OCI-LY1 (cell line): ENCODE results near the gene NAA20.

ENCODE experiments used
- H2AFZ ChIP-seq: fragments of 200-600 bp; sonication (generic), shearing (Covaris generic); 2 replicates; pipeline ENCODE4 v1.6.0; 2014; ENCODE audit warnings: antibody characterized with exemption, mild to moderate bottlenecking, low read length
- H3F3A ChIP-seq: fragments of 200-600 bp; sonication (generic), shearing (Covaris generic); 2 replicates; pipeline ENCODE4 v1.6.0; 2014; ENCODE audit warnings: mild to moderate bottlenecking, antibody characterized with exemption, low read length, moderate library complexity; ENCODE audit not compliant: insufficient read depth
- H3K27ac ChIP-seq: fragments of 200-600 bp; sonication (generic); 2 replicates; pipeline ENCODE4 v1.5.1; 2014; ENCODE audit warnings: low read length, mixed run types, mild to moderate bottlenecking, low read depth; ENCODE audit not compliant: poor library complexity, severe bottlenecking
- H3K27me3 ChIP-seq: fragments of 200-600 bp; sonication (generic); 2 replicates; pipeline ENCODE4 v1.6.0; 2014; ENCODE audit warnings: antibody characterized with exemption, mild to moderate bottlenecking, low read length, moderate library complexity; ENCODE audit not compliant: insufficient read depth
- H3K36me3 ChIP-seq: fragments of 200-600 bp; sonication (generic); 2 replicates; pipeline ENCODE4 v1.6.1; 2014; ENCODE audit warnings: mild to moderate bottlenecking, antibody characterized with exemption, low read length, moderate library complexity, mixed read lengths; ENCODE audit not compliant: insufficient read depth
- H3K4me1 ChIP-seq: fragments of 200-600 bp; sonication (generic); 2 replicates; pipeline ENCODE4 v1.5.1; 2014; ENCODE audit warnings: mild to moderate bottlenecking, low read length, moderate library complexity; ENCODE audit not compliant: insufficient read depth, severe bottlenecking
- H3K4me2 ChIP-seq: fragments of 200-600 bp; sonication (generic), shearing (Covaris generic); 2 replicates; pipeline ENCODE4 v1.6.1; 2014; ENCODE audit warnings: low read length
- H3K4me3 ChIP-seq: fragments of 200-600 bp; sonication (generic); 2 replicates; pipeline ENCODE4 v1.5.1; 2014; ENCODE audit warnings: low read length, low read depth, mild to moderate bottlenecking, mixed read lengths; ENCODE audit not compliant: poor library complexity, severe bottlenecking
- H3K79me2 ChIP-seq: fragments of 200-600 bp; shearing (Covaris generic); 2 replicates; pipeline ENCODE4 v1.6.1; 2016; ENCODE audit warnings: mixed run types, low read length, mixed read lengths; ENCODE audit not compliant: insufficient read depth
- H3K9ac ChIP-seq: fragments of 200-600 bp; sonication (generic), shearing (Covaris generic); 2 replicates; pipeline ENCODE4 v1.6.1; 2014; ENCODE audit warnings: mild to moderate bottlenecking, low read length, mixed read lengths
- H3K9me2 ChIP-seq: fragments of 200-600 bp; sonication (generic), shearing (Covaris generic); 2 replicates; pipeline ENCODE4 v1.6.1; 2014; ENCODE audit warnings: low read depth, mild to moderate bottlenecking, low read length, mixed read lengths
- H3K9me3 ChIP-seq: fragments of 200-600 bp; shearing (Covaris generic); 2 replicates; pipeline ENCODE4 v1.6.1; 2014; ENCODE audit warnings: low read length, mixed read lengths
- H4K20me1 ChIP-seq: fragments of 200-600 bp; sonication (generic), shearing (Covaris generic); 2 replicates; pipeline ENCODE4 v1.6.0; 2016; ENCODE audit warnings: mild to moderate bottlenecking, low read length; ENCODE audit not compliant: insufficient read depth
- CTCF ChIP-seq: fragments of 200-600 bp; sonication (generic), shearing (Covaris generic); IDR thresholded peaks from 2 replicates; pipeline ENCODE4 v1.5.1; 2017; ENCODE audit warnings: mild to moderate bottlenecking, antibody characterized with exemption, low read length, moderate library complexity, mixed read lengths
- EZH2 ChIP-seq: fragments of 200-600 bp; sonication (generic), shearing (Covaris generic); IDR thresholded peaks from 2 replicates; pipeline ENCODE4 v1.8.0; 2017; ENCODE audit warnings: borderline replicate concordance, mixed run types, mild to moderate bottlenecking, antibody characterized with exemption, low read length, moderate library complexity, mixed read lengths

Gene NAA20

DNA sequence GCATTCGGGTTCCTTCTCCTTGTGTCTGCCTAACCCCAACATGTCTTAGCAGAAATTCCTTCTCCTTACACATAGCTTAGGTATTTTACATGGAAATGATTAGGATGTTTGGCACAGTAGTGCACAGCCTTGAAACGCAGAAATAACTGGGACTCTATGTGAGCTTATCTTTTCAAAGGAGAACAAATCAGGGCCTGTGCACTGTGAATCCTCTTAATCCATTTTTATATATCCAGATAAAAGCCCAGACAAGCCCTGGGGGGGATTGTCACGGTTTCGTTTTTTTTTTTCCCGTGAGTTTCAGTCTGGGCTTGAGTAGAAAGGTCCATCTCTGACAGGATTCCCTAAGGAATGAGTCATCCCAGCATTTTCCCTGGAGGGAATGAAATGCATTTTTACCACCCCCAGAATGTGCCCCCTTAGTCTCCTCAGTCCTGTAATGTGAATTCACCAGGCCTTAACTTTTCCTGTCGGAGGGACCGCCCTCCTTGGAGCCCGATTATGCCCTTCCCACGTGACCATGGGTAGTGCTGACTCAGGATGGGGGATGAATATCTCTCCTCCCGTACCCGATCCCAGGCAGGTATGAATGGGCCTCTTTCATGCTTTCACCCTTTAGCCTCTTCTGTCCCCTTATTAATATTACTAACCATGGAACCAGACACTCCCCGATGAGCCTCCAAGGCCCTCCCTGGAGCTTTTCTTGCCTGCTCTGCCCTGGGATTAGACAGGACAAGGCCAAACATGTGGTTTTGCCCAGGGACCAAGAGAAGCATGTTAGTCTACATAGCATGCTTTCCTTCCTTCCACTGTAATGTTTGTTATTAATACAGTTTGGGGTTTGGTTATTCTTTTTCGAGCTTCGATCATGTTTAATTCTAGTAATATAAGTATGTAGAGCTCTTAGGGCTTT, 23.9 kb upstream of the NAA20 start:
- H3K4me2 ChIP-seq: no peak overlapping the region
- no peak overlapping the region for H3K4me3 ChIP-seq

GRCh38 chr20:19993958-19994669, 23.0 kb upstream of the NAA20 start:
- H3K79me2 ChIP-seq: no peaks in the 10 kb centered on the region
- H3K9ac ChIP-seq: no peak overlapping the region
- no peak overlapping the region for H3K27ac ChIP-seq
- no peak for TF ChIP-seq EZH2
- no peak for TF ChIP-seq CTCF
- no peaks in the 10 kb centered on the region for H3K4me1 ChIP-seq
- H3K4me3 ChIP-seq: no peak overlapping the region
- H3F3A ChIP-seq: no peaks in the 10 kb centered on the region
- H3K27me3 ChIP-seq: no peaks in the 10 kb centered on the region
- H3K9me2 ChIP-seq: no peaks in the 10 kb centered on the region
- no peak overlapping the region for H2AFZ ChIP-seq
- H3K4me2 ChIP-seq: no peak overlapping the region
- no peaks in the 10 kb centered on the region for H3K36me3 ChIP-seq
- H3K9me3 ChIP-seq: no peaks in the 10 kb centered on the region
- no peaks in the 10 kb centered on the region for H4K20me1 ChIP-seq

More for the DNA sequence above, 23.9 kb upstream of the NAA20 start:
- Histone ChIP-seq H2AFZ (no peak overlapping the region), H3K79me2 (no peaks in the 10 kb centered on the region), H3K36me3 (no peaks in the 10 kb centered on the region), H3K9ac (no peak overlapping the region), H3K27me3 (no peaks in the 10 kb centered on the region), H3F3A (no peaks in the 10 kb centered on the region), H3K9me2 (no peaks in the 10 kb centered on the region), H3K9me3 (no peaks in the 10 kb centered on the region), H3K27ac (no peak overlapping the region), H4K20me1 (no peaks in the 10 kb centered on the region), H3K4me1 (no peaks in the 10 kb centered on the region)
- no peak for TF ChIP-seq EZH2
- TF ChIP-seq CTCF: no peak

DNA sequence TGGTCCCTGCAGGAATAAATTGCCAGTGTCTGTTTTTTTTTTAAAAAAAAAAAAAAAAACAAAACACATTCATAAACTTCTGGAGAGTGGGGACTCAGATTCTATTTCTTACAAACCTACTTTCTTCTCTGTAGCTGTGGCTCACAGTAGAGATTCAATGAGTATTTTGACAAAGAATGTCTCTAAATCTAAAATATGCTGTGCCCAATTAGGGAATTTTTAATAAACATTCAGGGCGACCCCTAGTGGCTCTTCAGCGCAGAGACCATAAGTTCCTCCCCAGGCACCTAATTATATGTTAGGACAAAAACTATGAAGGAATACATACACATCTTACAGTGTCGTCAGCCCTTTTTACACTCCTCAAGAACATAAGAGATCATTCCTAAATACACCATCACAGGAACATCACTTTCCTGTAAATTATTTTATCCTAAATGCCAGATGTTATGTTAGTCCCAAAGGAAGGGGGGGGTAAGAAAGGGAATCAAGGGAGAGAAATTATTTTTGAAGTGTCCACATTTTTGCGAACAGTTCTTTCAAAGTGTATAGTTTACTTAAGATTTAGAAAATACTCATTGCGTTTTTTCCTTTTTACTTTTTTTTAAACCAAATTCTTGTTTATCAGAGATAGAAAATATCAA, 21.8 kb upstream of the NAA20 start:
- H3K4me1 ChIP-seq: no peaks in the 10 kb centered on the region
- H3K9me2 ChIP-seq: no peaks in the 10 kb centered on the region

More for the DNA sequence above, 21.8 kb upstream of the NAA20 start:
- no peaks in the 10 kb centered on the region for H4K20me1 ChIP-seq
- H3K27me3 ChIP-seq: no peaks in the 10 kb centered on the region
- H3K9ac ChIP-seq: no peak overlapping the region
- H3K4me2 ChIP-seq: no peak overlapping the region
- H3K9me3 ChIP-seq: no peaks in the 10 kb centered on the region
- TF ChIP-seq EZH2: no peak
- peak; percentile 84 for TF ChIP-seq CTCF
- no peak overlapping the region for H2AFZ ChIP-seq
- no peaks in the 10 kb centered on the region for H3F3A ChIP-seq
- no peak overlapping the region for H3K27ac ChIP-seq
- no peak overlapping the region for H3K4me3 ChIP-seq
- no peaks in the 10 kb centered on the region for H3K36me3 ChIP-seq
- H3K79me2 ChIP-seq: no peaks in the 10 kb centered on the region
